Measurements from ENCODE around the gene HUNK. TPM values are rescaled to one million over a fixed set of nuclear protein-coding genes. Genes with fewer than 3 reads are reported as not detected.

The HUNK gene
- total RNA-seq, 2 donors from 2014 or later: 5.8 to 8.4 TPM

DNA sequence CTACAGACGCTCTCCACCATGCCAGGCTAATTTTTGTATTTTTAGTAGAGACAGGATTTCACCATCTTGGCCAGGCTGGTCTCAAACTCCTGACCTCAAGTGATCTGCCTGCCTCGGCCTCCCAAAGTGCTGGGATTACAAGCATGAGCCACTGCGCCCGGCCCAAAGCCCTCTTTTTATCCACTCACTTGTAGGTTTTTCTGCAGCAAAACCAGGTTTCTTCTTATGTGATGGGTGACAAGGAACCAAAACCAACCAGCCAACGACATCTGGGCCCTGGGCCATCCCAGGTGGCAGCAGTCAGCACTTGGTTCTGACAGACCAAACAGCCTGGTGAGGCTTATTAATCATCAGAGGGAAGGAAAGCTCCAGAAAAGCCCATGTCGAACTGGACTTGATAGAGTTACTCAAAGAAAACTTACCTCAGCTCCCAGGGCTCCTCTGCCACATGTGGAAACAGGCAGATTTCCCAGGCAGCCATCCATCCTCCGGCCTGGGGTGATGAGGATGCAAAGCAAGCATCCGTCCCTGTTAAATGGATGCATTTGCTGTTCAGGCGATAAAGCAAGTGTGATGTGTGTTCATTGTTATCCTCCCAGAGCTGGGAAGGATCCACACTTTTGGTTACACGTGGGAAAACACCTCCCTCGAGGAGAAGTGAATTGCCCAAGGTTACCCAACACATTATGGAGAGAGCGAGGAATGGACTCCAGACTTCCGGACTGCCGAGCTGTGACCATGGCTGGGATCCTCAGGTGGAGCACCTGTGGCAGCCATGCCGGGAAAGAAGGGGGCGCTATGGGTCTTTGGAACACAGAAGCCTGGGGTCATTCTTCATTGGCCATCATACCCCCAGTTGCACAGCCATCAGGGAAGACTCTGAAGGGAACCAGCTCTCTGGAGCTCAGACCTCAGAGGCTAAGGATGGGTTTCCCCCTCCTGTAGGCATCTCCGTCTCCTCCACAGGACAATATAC, 118.8 kb downstream of the HUNK start:
- Mint-ChIP-seq H3K4me3 (no peak overlapping the region), H3K4me1 (peaks cover 3% of the 10 kb centered on the region), H3K27ac (no peak overlapping the region), H3K36me3 (ENCODE audit: low read depth) (no peaks in the 10 kb centered on the region), H3K27me3 (ENCODE audit: insufficient read depth) (no peaks in the 10 kb centered on the region), H3K9me3 (no peaks in the 10 kb centered on the region)
- H3K27ac ChIP-seq (ENCODE audit: low read depth, low read length): no peak overlapping the region
- no peaks in the 10 kb centered on the region for H3K36me3 ChIP-seq (ENCODE audit: control insufficient read depth, insufficient read depth, low read length)
- peak; percentile 85 for DNase-seq
- no peaks in the 10 kb centered on the region for H3K4me1 ChIP-seq (ENCODE audit: control insufficient read depth, insufficient read depth, low read length)
- H3K27me3 ChIP-seq (ENCODE audit: control insufficient read depth, insufficient read depth, low read length, poor library complexity, severe bottlenecking): no peaks in the 10 kb centered on the region
- no peak overlapping the region for H3K4me3 ChIP-seq (ENCODE audit: low read length)
- no peak overlapping the region for H3K9ac ChIP-seq (ENCODE audit: extremely low read depth, low read length, poor library complexity, severe bottlenecking)
- peak; percentile 77 for TF ChIP-seq CTCF (conservative IDR thresholded peaks at IDR 0.05)
- H3K9me3 ChIP-seq (ENCODE audit: control insufficient read depth, low read length): no peaks in the 10 kb centered on the region
- 88 to 91% methylated on average over 13 to 17 of the region's 17 CpGs for WGBS, 2 experiments (ENCODE audit: insufficient coverage in 1 of 2, insufficient read length in 1 of 2)

GRCh38 chr21:31992391-31992790, 119.6 kb downstream of the HUNK start:
- Mint-ChIP-seq H3K4me1 (no peaks in the 10 kb centered on the region), H3K36me3 (ENCODE audit: low read depth) (peaks cover 3% of the 10 kb centered on the region), H3K27me3 (ENCODE audit: insufficient read depth) (no peaks in the 10 kb centered on the region), H3K4me3 (no peak overlapping the region), H3K27ac (no peak overlapping the region), H3K9me3 (no peaks in the 10 kb centered on the region)
- Histone ChIP-seq H3K9ac (ENCODE audit: extremely low read depth, low read length, poor library complexity, severe bottlenecking) (no peak overlapping the region), H3K4me1 (ENCODE audit: control insufficient read depth, insufficient read depth, low read length) (no peaks in the 10 kb centered on the region), H3K4me3 (ENCODE audit: low read length) (no peak overlapping the region), H3K27ac (ENCODE audit: low read depth, low read length) (no peak overlapping the region), H3K27me3 (ENCODE audit: control insufficient read depth, insufficient read depth, low read length, poor library complexity, severe bottlenecking) (no peaks in the 10 kb centered on the region), H3K36me3 (ENCODE audit: control insufficient read depth, insufficient read depth, low read length) (no peaks in the 10 kb centered on the region), H3K9me3 (ENCODE audit: control insufficient read depth, low read length) (no peaks in the 10 kb centered on the region)
- no peak for TF ChIP-seq CTCF (conservative IDR thresholded peaks at IDR 0.05)
- DNase-seq: no peak
- 97 to 100% methylated on average over 3 to 11 of the region's 11 CpGs for WGBS, 2 experiments (ENCODE audit: insufficient coverage in 1 of 2, insufficient read length in 1 of 2)

DNA sequence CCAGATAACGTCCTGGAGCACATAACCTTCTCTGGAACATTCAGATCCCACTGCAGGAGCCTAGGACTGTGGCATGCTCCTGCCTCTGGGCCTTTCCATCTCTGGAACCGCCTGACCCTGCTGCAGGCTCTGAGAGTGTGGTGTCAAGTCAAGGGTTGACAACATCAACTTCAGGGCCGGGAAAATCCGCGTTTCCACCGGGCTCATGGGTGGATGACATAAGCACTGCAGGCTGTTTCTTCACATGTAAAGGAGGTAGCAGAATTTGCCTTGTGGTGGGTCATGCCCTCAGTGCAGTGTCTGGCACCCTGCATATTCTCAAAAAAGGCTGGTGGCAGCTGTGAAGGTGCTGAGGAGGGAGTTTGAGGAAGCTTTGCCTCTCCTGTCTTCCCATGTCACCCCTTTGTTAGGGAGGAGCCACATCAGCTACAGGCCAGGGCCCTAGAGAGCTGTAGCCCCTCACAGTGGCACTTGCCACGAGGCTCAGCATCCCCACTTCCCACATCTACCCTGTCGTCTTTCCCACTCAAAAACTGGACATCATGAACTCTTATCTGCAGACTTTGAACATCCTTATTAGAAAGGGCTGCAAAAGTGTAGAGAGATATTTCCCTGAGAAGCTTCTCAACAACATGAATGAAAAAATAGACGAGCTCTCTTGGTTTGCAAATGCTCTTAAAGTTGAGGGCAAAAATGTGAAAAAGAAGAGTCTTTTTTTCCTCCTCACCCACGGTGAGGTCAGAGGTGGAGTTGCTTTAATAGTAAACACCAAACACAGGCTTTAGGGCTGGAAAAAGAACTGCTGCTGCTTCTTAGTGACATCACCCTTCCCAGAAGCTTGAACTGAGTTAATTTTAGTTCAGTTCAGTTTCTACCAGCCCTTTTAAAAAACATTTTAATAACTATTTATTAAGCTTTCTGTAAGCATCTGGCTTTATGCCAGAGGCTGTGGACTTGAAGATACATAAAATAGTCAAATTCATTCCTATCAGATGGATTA, 121.3 kb downstream of the HUNK start:
- H3K4me3 Mint-ChIP-seq: no peak overlapping the region
- no peaks in the 10 kb centered on the region for H3K27me3 ChIP-seq (ENCODE audit: control insufficient read depth, insufficient read depth, low read length, poor library complexity, severe bottlenecking)
- no peaks in the 10 kb centered on the region for H3K4me1 ChIP-seq (ENCODE audit: control insufficient read depth, insufficient read depth, low read length)
- DNase-seq: no peak
- 92 to 96% methylated on average over 6 to 10 of the region's 10 CpGs for WGBS, 2 experiments (ENCODE audit: insufficient coverage in 1 of 2, insufficient read length in 1 of 2)
- no peak overlapping the region for H3K27ac ChIP-seq (ENCODE audit: low read depth, low read length)
- H3K4me3 ChIP-seq (ENCODE audit: low read length): no peak overlapping the region
- H3K9ac ChIP-seq (ENCODE audit: extremely low read depth, low read length, poor library complexity, severe bottlenecking): no peak overlapping the region
- H3K36me3 ChIP-seq (ENCODE audit: control insufficient read depth, insufficient read depth, low read length): no peaks in the 10 kb centered on the region
- H3K9me3 Mint-ChIP-seq: no peaks in the 10 kb centered on the region
- no peaks in the 10 kb centered on the region for H3K9me3 ChIP-seq (ENCODE audit: control insufficient read depth, low read length)
- no peak overlapping the region for H3K27ac Mint-ChIP-seq
- TF ChIP-seq CTCF (conservative IDR thresholded peaks at IDR 0.05): no peak
- no peaks in the 10 kb centered on the region for H3K27me3 Mint-ChIP-seq (ENCODE audit: insufficient read depth)
- peaks cover 6% of the 10 kb centered on the region for H3K36me3 Mint-ChIP-seq (ENCODE audit: low read depth)
- no peaks in the 10 kb centered on the region for H3K4me1 Mint-ChIP-seq
